ENCODE measurements around the gene RRP1B.
"Not testable (repeated sequence)": the region's sequence is repeated elsewhere in the genome, so short reads cannot be mapped to it uniquely, and the experiment has no call there.

Gene RRP1B

GRCh38 chr21:43659136-43660000 lies at the start of gene RRP1B, which contains the start of gene HSF2BP:
TSS of gene RRP1B (plus strand) at chr21:43659560. CDS start at chr21:43659665, 105 bp downstream.
TSS of gene HSF2BP (minus strand) at chr21:43659488. CDS start at chr21:43658096, 1,392 bp downstream.
- DNase-seq (ENCODE audit: low read depth), result peak; percentile 66

GRCh38 chr21:43611598-43612369 lies 47.6 kb upstream of the RRP1B start:
- DNase-seq (ENCODE audit: low read depth), result no peak

- DNase-seq (ENCODE audit: low read depth), result no peak
Measured at GRCh38 chr21:43613755-43614638, 45.4 kb upstream of the RRP1B start.

- DNase-seq (ENCODE audit: low read depth), result no peak
Measured at GRCh38 chr21:43614839-43615238, 44.5 kb upstream of the RRP1B start.

- DNase-seq (ENCODE audit: low read depth), result not testable (repeated sequence)
Measured at GRCh38 chr21:43616861-43617260, 42.5 kb upstream of the RRP1B start.

- DNase-seq (ENCODE audit: low read depth), result no peak
Measured at GRCh38 chr21:43618940-43619339, 40.4 kb upstream of the RRP1B start.

GRCh38 chr21:43619344-43619743 lies 40.0 kb upstream of the RRP1B start:
- DNase-seq (ENCODE audit: low read depth), result no peak

- no peak for DNase-seq (ENCODE audit: low read depth)
Measured at GRCh38 chr21:43619856-43620255, 39.5 kb upstream of the RRP1B start.

GRCh38 chr21:43622796-43623195 lies 36.6 kb upstream of the RRP1B start:
- DNase-seq (ENCODE audit: low read depth), result no peak

GRCh38 chr21:43623588-43623987 lies 35.8 kb upstream of the RRP1B start:
- no peak for DNase-seq (ENCODE audit: low read depth)

- DNase-seq (ENCODE audit: low read depth), result no peak
Measured at GRCh38 chr21:43624339-43624738, 35.0 kb upstream of the RRP1B start.

- no peak for DNase-seq (ENCODE audit: low read depth)
Measured at GRCh38 chr21:43626390-43626789, 33.0 kb upstream of the RRP1B start.

GRCh38 chr21:43627527-43627926 lies 31.8 kb upstream of the RRP1B start:
- DNase-seq (ENCODE audit: low read depth), result no peak

- DNase-seq (ENCODE audit: low read depth), result no peak
Measured at GRCh38 chr21:43631411-43632107, 27.8 kb upstream of the RRP1B start.

GRCh38 chr21:43632373-43632905 lies 26.9 kb upstream of the RRP1B start:
- no peak for DNase-seq (ENCODE audit: low read depth)

GRCh38 chr21:43634618-43635017 lies 24.7 kb upstream of the RRP1B start:
- DNase-seq (ENCODE audit: low read depth), result no peak

- no peak for DNase-seq (ENCODE audit: low read depth)
Measured at GRCh38 chr21:43635436-43635835, 23.9 kb upstream of the RRP1B start.

- DNase-seq (ENCODE audit: low read depth), result no peak
Measured at GRCh38 chr21:43637530-43638158, 21.7 kb upstream of the RRP1B start.

- peak; percentile 20 for DNase-seq (ENCODE audit: low read depth)
Measured at GRCh38 chr21:43639470-43640353, 19.6 kb upstream of the RRP1B start.

- no peak for DNase-seq (ENCODE audit: low read depth)
Measured at GRCh38 chr21:43640400-43640799, 19.0 kb upstream of the RRP1B start.

All from stromal cell of bone marrow (primary cell).